Activated naive CD4-positive, alpha-beta T cell treated with Interleukin-2 at 50 U/mL for 16 hours (primary cell): ENCODE measurements around the gene ST8SIA5.

Source experiments
- DNase-seq: peaks from one replicate; pipeline ENCODE4 v3.0.0-alpha.2; 2020

The ST8SIA5 gene

GRCh38 chr18:46705521-46705920 is 51.3 kb downstream of the ST8SIA5 start:
- DNase-seq, result no peak

GRCh38 chr18:46704816-46705215 is 52.0 kb downstream of the ST8SIA5 start:
- DNase-seq, result no peak

GRCh38 chr18:46704189-46704588 is 52.7 kb downstream of the ST8SIA5 start:
- DNase-seq, result no peak

- DNase-seq, result no peak
These were observed 54.4 kb downstream of the ST8SIA5 start for GRCh38 chr18:46702471-46702870.

- no peak for DNase-seq
These were observed 56.6 kb downstream of the ST8SIA5 start for GRCh38 chr18:46700066-46700824.

GRCh38 chr18:46696702-46697101 is 60.2 kb downstream of the ST8SIA5 start:
- DNase-seq, result no peak

- no peak for DNase-seq
These were observed 60.6 kb downstream of the ST8SIA5 start for GRCh38 chr18:46696268-46696667.

- no peak for DNase-seq
These were observed 62.9 kb downstream of the ST8SIA5 start for GRCh38 chr18:46693996-46694395.

- DNase-seq, result no peak
These were observed 67.9 kb downstream of the ST8SIA5 start for GRCh38 chr18:46688853-46689525.

- DNase-seq, result no peak
These were observed 70.7 kb downstream of the ST8SIA5 start for GRCh38 chr18:46686186-46686585.

GRCh38 chr18:46683252-46683651 is 73.6 kb downstream of the ST8SIA5 start:
- no peak for DNase-seq

- DNase-seq, result no peak
These were observed 75.8 kb downstream of the ST8SIA5 start for GRCh38 chr18:46680784-46681695.

- no peak for DNase-seq
These were observed 76.8 kb downstream of the ST8SIA5 start for GRCh38 chr18:46679846-46680598.

GRCh38 chr18:46678785-46679399 is 78.0 kb downstream of the ST8SIA5 start:
- no peak for DNase-seq

GRCh38 chr18:46678041-46678440 is 78.8 kb downstream of the ST8SIA5 start:
- no peak for DNase-seq

- no peak for DNase-seq
These were observed 79.2 kb downstream of the ST8SIA5 start for GRCh38 chr18:46677611-46678010.

GRCh38 chr18:46676182-46676835 is 80.5 kb downstream of the ST8SIA5 start:
- no peak for DNase-seq

- DNase-seq, result no peak
These were observed 81.7 kb downstream of the ST8SIA5 start for GRCh38 chr18:46675112-46675511.

GRCh38 chr18:46672062-46672970 is 84.5 kb downstream of the ST8SIA5 start:
- DNase-seq, result no peak

GRCh38 chr18:46668694-46669093 is 88.2 kb downstream of the ST8SIA5 start:
- no peak for DNase-seq

GRCh38 chr18:46668135-46668534 is 88.7 kb downstream of the ST8SIA5 start:
- DNase-seq, result no peak
